SU-DHL-6 (cell line): Measurements from ENCODE around the gene EIF4G1.

Experiments used
- H2AFZ ChIP-seq: fragments of 200-600 bp; sonication (generic); 2 replicates; pipeline ENCODE4 v1.6.1; 2014; ENCODE audit warnings: low read depth, mild to moderate bottlenecking, moderate library complexity, mixed read lengths, antibody characterized with exemption, low read length; ENCODE audit not compliant: severe bottlenecking
- H3F3A ChIP-seq: fragments of 200-600 bp; shearing (Covaris generic); 2 replicates; pipeline ENCODE4 v1.6.0; 2016; ENCODE audit warnings: antibody characterized with exemption, mild to moderate bottlenecking; ENCODE audit not compliant: insufficient read depth
- H3K27ac ChIP-seq: fragments of 200-600 bp; sonication (generic); 2 replicates; pipeline ENCODE4 v1.5.1; 2016; ENCODE audit warnings: low read depth, mild to moderate bottlenecking, low read length, moderate library complexity, mixed read lengths
- H3K27me3 ChIP-seq: fragments of 200-600 bp; sonication (generic), shearing (Covaris generic); 2 replicates; pipeline ENCODE4 v1.6.0; 2014; ENCODE audit warnings: mild to moderate bottlenecking, low read length
- H3K36me3 ChIP-seq: fragments of 200-600 bp; sonication (generic); 2 replicates; pipeline ENCODE4 v1.6.1; 2014; ENCODE audit warnings: mild to moderate bottlenecking, low read length, mixed read lengths
- H3K4me2 ChIP-seq: fragments of 300-600, 200-600 bp; shearing (Covaris generic), sonication (generic); 2 replicates; pipeline ENCODE4 v1.6.0; 2014; ENCODE audit warnings: low read length, low read depth, mild to moderate bottlenecking; ENCODE audit not compliant: poor library complexity, severe bottlenecking
- H3K4me3 ChIP-seq: fragments of 200-600 bp; sonication (generic); 2 replicates; pipeline ENCODE4 v1.5.1; 2014; ENCODE audit warnings: antibody characterized with exemption, low read length, mild to moderate bottlenecking, mixed read lengths; ENCODE audit not compliant: insufficient read depth, poor library complexity, severe bottlenecking
- H3K79me2 ChIP-seq: fragments of 200-600 bp; sonication (generic); 2 replicates; pipeline ENCODE4 v1.6.1; 2014; ENCODE audit warnings: mild to moderate bottlenecking, low read length, moderate library complexity; ENCODE audit not compliant: insufficient read depth
- H3K9ac ChIP-seq: fragments of 200-600 bp; sonication (generic); 2 replicates; pipeline ENCODE4 v1.7.0; 2014; ENCODE audit warnings: mild to moderate bottlenecking, low read length
- H3K9me2 ChIP-seq: fragments of 200-600 bp; sonication (generic); replicated peaks from 2 replicates; pipeline ENCODE4 v1.6.1; 2014; ENCODE audit warnings: low read length; ENCODE audit not compliant: insufficient read depth
- H3K9me3 ChIP-seq: fragments of 200-600 bp; sonication (generic); 2 replicates; pipeline ENCODE4 v1.6.1; 2014; ENCODE audit warnings: low read length, mixed read lengths; ENCODE audit not compliant: insufficient read depth
- H4K20me1 ChIP-seq: fragments of 200-600 bp; sonication (generic); 2 replicates; pipeline ENCODE4 v1.6.1; 2014; ENCODE audit warnings: low read depth, mild to moderate bottlenecking, antibody characterized with exemption, low read length, moderate library complexity, mixed read lengths
- CTCF ChIP-seq: fragments of 200-600 bp; sonication (generic); IDR thresholded peaks from one replicate; pipeline ENCODE4 v1.5.1; 2017; ENCODE audit warnings: antibody characterized with exemption, mild to moderate bottlenecking, low read length, moderate library complexity; ENCODE audit not compliant: insufficient read depth, poor library complexity, severe bottlenecking
- EZH2phosphoT487 ChIP-seq: fragments of 200-600 bp; sonication (generic), shearing (Covaris generic); conservative IDR thresholded peaks from 2 replicates; pipeline ENCODE4 v1.6.1; 2018; ENCODE audit warnings: mild to moderate bottlenecking, antibody characterized with exemption, low read length, moderate library complexity, mixed read lengths

The EIF4G1 gene

GRCh38 chr3:184372911-184373310 lies 58.5 kb downstream of the EIF4G1 start:
- Histone ChIP-seq H3K27ac (no peak overlapping the region), H3K4me3 (no peak overlapping the region), H3K36me3 (no peaks in the 10 kb centered on the region; the same call in 1 of the 2 replicates), H3F3A (peaks cover 10% of the 10 kb centered on the region), H4K20me1 (no peaks in the 10 kb centered on the region), H3K79me2 (no peaks in the 10 kb centered on the region), H3K27me3 (no peaks in the 10 kb centered on the region), H3K9ac (no peak overlapping the region), H3K9me2 (no peaks in the 10 kb centered on the region), H2AFZ (no peak overlapping the region), H3K9me3 (no peaks in the 10 kb centered on the region), H3K4me2 (no peak overlapping the region)
- no peak for TF ChIP-seq CTCF
- no peak for TF ChIP-seq EZH2phosphoT487

GRCh38 chr3:184373422-184373821 lies 59.0 kb downstream of the EIF4G1 start:
- no peaks in the 10 kb centered on the region for H4K20me1 ChIP-seq
- H3K4me2 ChIP-seq = no peak overlapping the region
- no peaks in the 10 kb centered on the region for H3K79me2 ChIP-seq
- TF ChIP-seq EZH2phosphoT487 = no peak
- no peak for TF ChIP-seq CTCF
- H3K36me3 ChIP-seq = no peaks in the 10 kb centered on the region; the same call in 1 of the 2 replicates
- no peaks in the 10 kb centered on the region for H3K9me3 ChIP-seq
- H3K9ac ChIP-seq = no peak overlapping the region
- H3K27ac ChIP-seq = no peak overlapping the region
- H3K9me2 ChIP-seq = no peaks in the 10 kb centered on the region
- H2AFZ ChIP-seq = no peak overlapping the region
- no peaks in the 10 kb centered on the region for H3K27me3 ChIP-seq
- H3F3A ChIP-seq = peaks cover 10% of the 10 kb centered on the region
- H3K4me3 ChIP-seq = no peak overlapping the region

DNA sequence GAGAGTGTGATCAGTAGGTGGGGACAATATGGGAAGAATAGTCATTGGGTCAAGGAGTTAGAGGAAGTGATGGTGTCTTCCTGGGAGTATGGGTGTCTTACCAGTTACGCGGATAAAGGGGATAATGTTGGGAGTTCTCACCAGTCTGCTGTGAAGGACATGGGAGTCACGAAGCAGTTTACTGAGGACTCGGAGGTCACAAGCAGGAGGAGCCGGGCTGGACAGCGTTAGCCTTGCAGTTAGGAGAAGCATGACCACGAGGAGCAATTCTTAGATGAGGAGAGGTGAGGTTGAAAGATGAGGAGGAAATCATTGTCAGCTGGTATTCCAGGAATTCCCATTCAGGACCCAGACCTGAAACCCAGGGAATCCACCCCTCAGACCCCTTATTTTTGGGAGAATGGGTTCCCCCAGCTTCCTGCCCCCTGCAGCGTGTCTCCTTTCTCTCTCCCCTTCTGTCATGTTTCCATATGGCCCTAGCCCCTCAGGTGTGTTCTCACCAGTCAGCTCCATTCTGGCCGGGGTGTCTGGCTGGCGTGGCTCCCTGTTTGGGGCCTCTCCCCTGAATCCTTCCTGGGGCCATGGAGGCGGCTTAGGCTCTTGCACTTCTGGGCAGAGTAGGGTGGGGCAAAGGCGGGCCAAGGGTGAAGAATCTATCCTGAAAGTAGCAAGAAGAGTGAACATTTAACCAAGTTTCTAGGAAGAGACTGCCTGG lies 61.5 kb downstream of the EIF4G1 start:
- no peaks in the 10 kb centered on the region for H3K79me2 ChIP-seq
- H3K36me3 ChIP-seq = no peaks in the 10 kb centered on the region
- H3K9me3 ChIP-seq = no peaks in the 10 kb centered on the region
- H3K9me2 ChIP-seq = no peaks in the 10 kb centered on the region
- H3K9ac ChIP-seq = no peak overlapping the region
- H3K27ac ChIP-seq = no peak overlapping the region
- H3K4me2 ChIP-seq = no peak overlapping the region
- no peak overlapping the region for H2AFZ ChIP-seq
- H3K27me3 ChIP-seq = no peaks in the 10 kb centered on the region
- H4K20me1 ChIP-seq = no peaks in the 10 kb centered on the region
- no peak overlapping the region for H3K4me3 ChIP-seq
- H3F3A ChIP-seq = peaks cover 10% of the 10 kb centered on the region
- TF ChIP-seq CTCF = no peak
- no peak for TF ChIP-seq EZH2phosphoT487
